B cell (primary cell): ENCODE results near the gene DZIP1L.

Source experiments
- EZH2 ChIP-seq: IDR thresholded peaks from 2 replicates; pipeline ENCODE4 v1.6.1; 2012; ENCODE audit warnings: borderline replicate concordance, low read depth, mild to moderate bottlenecking, moderate library complexity, low read length; ENCODE audit not compliant: insufficient read depth, poor library complexity, severe bottlenecking
- TF ChIP-seq, protein P1 (sequence below): fragments of 200-600 bp; IDR thresholded peaks from one replicate; pipeline ENCODE4 v1.8.0; 2022; ENCODE audit warnings: antibody characterized with exemption, mild to moderate bottlenecking

- TF ChIP-seq, protein P1, sequence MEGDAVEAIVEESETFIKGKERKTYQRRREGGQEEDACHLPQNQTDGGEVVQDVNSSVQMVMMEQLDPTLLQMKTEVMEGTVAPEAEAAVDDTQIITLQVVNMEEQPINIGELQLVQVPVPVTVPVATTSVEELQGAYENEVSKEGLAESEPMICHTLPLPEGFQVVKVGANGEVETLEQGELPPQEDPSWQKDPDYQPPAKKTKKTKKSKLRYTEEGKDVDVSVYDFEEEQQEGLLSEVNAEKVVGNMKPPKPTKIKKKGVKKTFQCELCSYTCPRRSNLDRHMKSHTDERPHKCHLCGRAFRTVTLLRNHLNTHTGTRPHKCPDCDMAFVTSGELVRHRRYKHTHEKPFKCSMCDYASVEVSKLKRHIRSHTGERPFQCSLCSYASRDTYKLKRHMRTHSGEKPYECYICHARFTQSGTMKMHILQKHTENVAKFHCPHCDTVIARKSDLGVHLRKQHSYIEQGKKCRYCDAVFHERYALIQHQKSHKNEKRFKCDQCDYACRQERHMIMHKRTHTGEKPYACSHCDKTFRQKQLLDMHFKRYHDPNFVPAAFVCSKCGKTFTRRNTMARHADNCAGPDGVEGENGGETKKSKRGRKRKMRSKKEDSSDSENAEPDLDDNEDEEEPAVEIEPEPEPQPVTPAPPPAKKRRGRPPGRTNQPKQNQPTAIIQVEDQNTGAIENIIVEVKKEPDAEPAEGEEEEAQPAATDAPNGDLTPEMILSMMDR: no peak
- no peak for TF ChIP-seq EZH2
Measured at GRCh38 chr3:138072796-138073195, 42.6 kb downstream of the DZIP1L start.
